ENCODE data around the gene EPHB1. TPM values are rescaled to one million over a fixed set of nuclear protein-coding genes. Genes with fewer than 3 reads are reported as not detected.
A peak's percentile ranks its signal among the peaks of the same experiment; 100 is the strongest.

The EPHB1 gene
- under 0.01 TPM for total RNA-seq

DNA sequence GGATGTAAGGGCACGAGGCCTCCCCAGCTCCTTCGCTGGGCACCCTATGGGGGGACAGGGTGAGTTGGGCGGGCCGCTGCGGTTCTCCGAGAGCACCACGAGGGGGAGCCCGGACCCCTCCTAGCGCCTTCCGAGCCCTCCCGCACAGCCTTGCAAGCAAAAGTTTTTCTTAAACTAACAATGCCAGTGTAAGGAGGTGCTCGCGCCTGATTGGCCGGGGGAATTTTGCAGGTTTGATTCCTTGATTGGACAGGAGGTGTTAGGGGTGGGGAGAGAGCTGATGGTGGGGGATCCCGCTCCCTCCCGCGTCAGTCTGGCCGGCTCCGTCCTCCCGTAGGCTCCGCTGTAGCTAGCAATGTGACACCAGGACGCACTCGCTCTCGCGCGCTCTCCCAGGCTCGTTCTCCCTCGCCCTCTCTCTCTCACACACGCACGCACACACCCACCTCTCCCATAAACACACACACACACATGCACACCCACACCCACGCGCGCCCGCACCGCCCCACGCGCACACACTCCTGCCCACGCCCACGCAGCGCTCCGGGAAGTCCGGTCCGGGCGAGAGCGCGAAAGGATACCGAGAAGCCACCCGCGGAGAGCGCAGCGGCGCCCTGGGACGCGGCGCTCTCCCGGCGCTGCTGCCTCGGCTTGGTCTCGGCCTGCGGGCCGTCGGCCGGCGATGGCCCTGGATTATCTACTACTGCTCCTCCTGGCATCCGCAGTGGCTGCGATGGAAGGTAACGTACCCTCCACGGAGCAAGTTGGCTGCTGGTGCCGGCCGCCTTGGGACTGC, at the start of gene EPHB1:
Gene EPHB1, plus strand, starts transcription at position 311 of the 796 bp plus-strand sequence.
- DNase-seq (ENCODE audit: low read depth in 2 of 3, low spot score in 2 of 3): peak in 2 of 3 donors; percentile 83 to 91

DNA sequence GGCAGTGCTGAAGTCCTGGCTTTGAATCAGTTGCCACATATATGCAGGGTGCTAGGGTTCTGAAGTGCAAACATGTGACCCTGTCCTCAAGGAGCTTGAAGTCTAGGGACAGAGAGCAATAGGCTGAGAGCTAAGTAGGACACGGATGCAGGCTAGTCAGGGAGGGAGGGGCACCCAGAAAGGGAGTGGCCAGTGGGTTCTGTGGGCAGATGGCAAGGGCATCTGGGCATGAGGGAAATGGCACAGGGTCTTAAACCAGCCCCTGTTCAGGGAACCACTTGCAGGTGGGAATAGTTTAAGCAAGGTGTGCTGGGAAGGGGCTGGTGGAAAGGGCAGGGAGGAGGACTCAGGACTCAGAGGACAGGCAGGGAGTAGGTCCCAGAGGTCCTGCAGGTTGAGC, 46.4 kb upstream of the EPHB1 start:
- DNase-seq (ENCODE audit: low read depth in 2 of 3, low spot score in 2 of 3): no peak

DNA sequence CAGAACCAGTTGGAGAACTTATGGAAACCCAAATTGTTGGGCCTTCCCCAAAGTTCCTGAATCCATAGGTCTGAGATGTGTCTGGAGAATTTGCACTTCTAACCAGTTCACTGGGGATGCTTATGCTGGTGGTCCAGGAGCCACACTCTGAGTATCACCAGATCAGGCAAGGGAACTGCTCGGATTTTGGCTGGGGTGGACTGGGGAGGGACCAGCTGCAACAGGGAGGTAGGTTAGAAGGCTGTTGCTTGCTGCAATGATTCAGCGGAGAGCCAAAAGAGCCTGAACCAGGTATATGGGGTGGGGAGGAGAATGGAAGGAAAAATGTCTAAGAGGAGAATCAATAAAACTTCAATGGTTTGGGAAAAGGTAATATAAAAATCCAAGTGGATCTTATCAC, 45.9 kb upstream of the EPHB1 start:
- DNase-seq (ENCODE audit: low read depth in 2 of 3, low spot score in 2 of 3): no peak

DNA sequence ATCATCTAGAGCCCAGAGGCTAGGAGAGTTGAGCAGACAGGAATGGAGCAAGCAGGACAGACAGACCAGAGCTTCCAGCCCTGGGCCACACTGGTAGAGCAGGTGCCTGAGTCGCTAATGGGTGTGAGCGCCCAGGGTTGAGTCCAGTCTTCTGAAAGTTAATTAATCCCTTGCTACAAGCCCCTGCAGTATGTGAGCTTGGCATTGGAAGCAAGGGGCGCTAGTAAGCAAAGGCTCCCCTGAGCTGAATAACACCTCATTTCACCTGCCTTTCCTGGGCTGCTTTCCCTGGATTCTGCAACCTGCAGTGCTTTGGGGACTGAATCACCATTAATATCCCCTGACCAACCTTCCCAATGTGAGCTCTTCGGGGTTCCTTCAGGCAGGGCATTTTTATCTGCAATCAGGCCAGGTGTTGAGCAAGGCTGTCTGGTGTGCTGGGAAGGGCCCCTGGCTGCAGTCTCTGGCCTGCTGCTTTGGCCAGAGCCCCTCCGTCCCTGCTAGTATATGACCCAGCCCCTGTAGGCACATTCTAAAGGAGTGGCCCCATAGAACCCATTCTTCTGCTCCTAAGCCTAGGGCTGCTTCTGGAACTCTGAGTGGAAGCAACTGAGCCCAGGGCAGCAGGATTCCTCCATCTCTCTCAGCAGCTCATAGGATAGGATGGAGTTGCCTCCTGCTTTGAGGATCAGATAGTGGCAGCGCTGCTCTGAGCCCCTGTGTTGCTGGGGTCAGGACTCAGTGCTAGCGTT, 45.1 kb upstream of the EPHB1 start:
- no peak for DNase-seq (ENCODE audit: low read depth in 2 of 3, low spot score in 2 of 3)

DNA sequence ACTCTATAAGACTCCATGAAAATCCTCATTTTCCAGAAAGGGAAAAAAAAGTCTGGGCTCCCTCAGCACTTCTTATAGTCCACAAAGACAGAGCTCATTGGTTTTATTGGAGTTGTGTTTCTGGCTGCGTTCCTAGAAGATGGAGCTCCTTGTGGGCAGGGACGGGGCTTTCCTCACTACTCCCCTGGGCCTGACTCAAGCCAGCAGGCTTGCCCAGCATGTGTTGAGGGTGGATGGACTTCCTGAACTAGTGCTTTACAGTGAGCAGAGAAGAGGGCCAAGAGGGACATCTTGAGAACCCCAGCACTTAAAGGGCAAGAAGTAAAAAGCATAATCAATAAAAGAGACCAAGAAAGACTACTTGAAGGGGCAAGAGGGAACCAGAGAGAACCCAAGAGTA, 43.2 kb upstream of the EPHB1 start:
- DNase-seq (ENCODE audit: low read depth in 2 of 3, low spot score in 2 of 3): no peak

DNA sequence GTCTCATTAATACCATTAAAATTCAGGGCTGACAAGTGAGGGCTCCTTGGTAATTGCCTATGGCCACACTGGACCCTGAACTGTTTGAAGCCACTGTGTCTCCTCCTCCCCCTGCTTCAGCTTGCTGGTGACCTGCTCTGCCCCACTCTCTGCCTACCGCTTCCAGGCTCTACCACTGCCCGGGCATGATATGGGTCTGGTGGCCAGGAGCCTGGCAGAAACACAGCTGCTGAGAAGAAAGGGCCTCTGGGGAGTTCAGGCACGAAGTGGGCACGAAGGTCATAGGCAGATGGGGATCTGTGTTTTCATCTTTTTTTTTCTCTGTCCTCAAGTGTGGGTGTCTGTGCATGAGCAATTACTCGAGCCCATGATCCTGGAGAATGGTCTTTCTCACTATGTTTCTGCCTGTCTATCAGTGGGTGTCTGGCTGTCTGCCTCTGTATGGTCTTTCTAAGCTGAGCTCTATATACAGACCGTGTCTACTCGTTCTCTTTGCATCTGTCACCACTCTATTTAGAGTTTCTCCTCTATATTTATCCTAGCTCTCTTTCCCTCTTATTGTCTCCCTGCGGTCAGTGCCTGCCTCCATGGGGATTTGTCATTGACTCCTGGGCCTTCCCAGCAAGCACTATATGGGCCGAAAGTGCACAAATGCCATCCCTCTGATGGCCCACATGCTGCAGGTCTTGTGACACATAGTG, 42.1 kb upstream of the EPHB1 start:
- no peak for DNase-seq (ENCODE audit: low read depth in 2 of 3, low spot score in 2 of 3)

DNA sequence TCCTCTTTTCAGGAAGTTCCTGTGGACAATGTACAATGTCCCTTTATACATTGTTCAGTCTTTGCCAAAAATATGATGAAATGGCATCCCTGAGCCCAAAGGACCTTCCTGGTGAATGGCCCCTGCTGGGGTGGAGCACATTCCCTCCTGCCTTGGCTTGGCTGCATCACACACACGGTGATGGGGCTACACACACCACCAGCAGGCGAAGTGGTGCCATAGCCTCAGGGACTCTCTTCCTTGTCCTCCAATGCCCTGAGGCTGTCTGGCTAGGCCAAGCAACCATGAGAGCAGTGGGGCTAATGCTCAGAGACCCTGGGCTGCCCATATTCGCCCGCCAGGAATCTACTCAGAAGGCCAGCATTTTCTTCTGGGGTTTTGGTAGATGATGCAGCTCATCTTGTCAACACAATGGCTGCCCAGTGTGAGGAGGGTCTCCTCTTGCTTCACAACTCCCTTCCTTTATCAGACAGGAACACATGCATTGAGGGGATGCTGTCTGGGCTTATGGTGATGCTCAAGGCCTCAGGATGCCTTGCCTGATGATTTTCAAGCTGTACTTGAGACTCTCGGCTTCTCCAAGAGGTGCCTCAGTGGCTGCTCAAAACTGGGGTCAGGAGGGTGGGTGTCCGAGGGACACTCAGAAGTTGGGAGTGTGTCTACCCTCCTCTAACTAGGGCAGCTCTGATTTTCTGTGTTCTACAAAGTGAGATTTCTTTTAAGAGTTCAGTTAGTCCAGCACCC, 40.9 kb upstream of the EPHB1 start:
- no peak for DNase-seq (ENCODE audit: low read depth in 2 of 3, low spot score in 2 of 3)

DNA sequence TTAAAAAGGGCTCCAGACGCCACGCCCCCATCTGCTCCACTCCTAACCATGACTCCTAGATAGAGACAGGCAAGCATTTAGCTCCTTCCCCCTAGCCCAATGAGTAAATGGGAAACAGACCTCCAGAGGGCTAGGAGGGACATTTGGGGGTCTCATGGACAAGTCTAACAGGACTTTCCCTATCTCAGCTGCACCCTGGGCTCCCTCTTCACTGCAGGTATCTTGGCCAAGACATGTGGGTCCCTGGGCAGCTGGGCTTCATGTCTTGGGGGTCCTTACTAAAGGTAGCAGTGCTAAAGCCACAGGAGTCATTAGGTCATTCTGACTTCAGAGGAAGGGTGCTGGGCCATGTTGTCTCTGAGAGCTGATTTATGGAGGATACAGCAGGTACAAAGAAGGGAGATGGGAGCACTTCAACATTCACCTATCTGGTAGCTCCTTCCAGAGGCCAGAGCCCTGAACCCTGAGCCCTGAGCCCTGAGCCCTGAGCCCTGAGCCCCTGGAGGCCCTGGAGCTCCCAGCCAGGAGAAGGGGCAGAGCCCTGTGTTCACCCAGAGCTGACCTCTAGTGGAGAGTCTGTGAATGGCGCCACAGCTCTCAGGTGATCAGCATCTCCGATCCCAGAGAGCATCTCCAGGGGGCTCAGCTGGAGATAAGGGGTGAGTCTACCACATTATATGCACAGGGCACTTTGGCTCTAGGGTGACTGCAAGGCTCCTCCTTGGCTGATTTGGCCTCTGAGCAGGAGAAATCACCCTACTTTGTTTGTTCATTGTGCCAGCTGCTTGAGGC, 40.1 kb upstream of the EPHB1 start:
- DNase-seq (ENCODE audit: low read depth in 2 of 3, low spot score in 2 of 3): peak in 2 of 3 donors; percentile 40 to 66

DNA sequence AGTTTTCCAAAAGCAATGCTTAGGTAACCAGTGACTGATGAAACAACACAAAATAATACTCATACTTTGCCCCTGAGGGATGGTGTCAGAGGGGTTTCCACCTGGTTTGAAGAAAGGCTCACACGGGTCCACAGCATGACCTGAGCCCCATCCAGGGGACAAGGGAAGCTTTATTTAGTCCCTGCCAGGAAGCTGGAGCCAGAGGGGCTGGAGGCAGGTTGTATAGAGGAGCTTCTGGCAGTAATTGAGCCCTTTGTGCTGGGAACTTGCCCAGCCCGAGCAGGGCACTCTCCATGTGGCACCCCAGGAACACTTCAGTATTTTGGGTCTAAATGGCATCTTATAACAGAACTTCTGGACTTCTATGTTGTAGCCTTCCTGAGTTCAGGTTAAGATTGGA, 39.2 kb upstream of the EPHB1 start:
- DNase-seq (ENCODE audit: low read depth in 2 of 3, low spot score in 2 of 3): no peak

DNA sequence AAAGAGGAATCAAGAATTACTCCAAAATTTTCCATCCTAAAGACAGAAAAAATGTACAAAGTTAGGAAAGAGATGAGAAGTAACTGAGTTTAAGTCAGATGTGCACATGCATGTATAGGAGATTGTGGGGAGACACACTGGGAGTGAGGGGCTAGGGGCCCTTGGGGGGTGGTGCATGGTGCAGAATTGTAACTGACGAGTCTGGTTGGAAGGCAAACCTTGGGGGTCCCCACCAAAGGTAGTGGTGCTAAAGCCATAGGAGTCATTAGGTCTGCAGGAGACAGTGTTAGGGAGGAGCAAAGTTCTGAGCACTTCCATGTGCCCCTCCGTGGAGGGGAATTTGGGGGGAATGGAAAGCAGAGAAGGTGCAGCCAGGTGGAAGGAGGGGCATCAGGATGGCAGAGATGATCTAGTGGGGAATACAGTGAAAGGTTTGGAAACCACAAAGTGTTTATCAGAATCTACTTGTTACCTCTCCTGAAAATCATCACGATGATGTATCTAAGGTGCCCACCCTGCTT, 37.5 kb upstream of the EPHB1 start:
- no peak for DNase-seq (ENCODE audit: low read depth in 2 of 3, low spot score in 2 of 3)

DNA sequence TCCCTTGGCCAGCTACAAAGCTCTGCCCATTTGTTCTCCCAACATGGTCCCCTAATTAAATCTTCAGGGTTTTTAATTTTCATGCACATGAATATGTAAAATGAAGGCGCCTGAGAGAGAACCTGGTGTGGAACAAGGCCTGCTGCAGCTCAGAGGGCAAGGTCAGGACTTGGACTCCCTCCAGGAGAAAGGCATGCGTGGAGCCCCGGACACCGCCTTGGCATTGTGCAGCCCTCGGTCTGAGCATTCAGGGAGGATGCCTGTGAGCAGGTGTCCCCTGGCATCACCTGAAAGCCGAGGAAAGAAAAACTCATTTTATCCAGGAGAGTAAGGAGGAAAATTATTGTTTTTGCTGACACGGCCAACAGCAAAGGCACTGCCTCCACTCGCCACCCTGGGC, 33.8 kb upstream of the EPHB1 start:
- DNase-seq (ENCODE audit: low read depth in 2 of 3, low spot score in 2 of 3): no peak

DNA sequence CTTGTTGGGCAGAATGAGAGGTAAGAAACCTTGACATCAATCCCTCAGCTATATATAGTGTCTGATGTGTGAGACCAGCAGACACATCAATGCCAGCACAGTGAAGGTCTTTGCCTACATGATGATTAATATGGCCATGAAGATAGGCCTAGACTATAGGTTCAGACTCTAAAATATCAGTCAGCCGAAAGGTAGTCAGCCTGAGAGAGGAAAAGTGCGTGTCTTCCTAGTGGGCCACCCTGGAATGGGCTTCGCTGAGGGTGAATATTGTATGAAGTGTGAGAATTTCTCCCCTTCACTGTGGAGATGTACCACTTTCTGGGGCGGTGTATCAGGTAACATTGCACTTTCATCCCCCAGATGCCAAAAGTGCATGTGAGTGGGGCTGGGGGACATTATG, 33.0 kb upstream of the EPHB1 start:
- DNase-seq (ENCODE audit: low read depth in 2 of 3, low spot score in 2 of 3): no peak

DNA sequence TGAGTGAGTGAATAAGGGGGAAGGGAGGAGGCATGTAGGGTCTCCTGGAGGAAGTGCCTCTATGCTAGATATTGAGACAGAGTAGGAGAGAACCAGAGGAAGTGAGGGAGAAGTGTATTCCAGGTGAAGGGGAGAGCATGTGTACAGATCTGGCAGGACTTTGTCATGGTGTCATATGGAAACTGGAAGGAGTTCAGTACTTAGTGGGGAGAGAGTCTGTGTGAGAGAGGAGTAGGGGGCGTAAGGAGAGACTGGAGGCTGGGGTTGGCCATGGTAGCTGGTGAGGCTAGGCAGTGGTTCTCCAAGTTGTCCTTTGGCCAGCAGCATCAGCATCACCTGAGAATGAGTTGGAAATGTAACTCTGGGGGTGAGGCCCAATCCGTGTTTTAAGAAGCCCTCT, 29.6 kb upstream of the EPHB1 start:
- no peak for DNase-seq (ENCODE audit: low read depth in 2 of 3, low spot score in 2 of 3)

DNA sequence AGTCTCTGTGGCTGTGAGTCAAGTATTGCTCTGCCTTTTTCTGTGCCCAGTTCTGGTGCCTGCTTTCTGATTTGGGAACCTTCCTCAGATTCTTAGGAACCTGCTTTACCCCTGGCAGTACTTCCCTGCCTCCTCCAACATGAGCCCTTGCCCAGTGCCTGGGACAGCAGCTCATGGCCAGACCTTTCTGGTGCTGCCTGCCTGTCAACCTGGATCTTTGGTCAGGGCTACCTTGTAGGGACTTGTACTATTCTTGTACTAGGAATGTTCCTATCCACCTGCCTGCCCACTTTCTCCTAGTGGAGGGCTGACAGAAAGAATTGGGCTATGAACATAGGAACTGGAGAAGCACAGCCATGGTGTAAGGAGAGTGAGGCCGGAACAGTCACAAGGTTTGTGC, 28.8 kb upstream of the EPHB1 start:
- no peak for DNase-seq (ENCODE audit: low read depth in 2 of 3, low spot score in 2 of 3)

DNA sequence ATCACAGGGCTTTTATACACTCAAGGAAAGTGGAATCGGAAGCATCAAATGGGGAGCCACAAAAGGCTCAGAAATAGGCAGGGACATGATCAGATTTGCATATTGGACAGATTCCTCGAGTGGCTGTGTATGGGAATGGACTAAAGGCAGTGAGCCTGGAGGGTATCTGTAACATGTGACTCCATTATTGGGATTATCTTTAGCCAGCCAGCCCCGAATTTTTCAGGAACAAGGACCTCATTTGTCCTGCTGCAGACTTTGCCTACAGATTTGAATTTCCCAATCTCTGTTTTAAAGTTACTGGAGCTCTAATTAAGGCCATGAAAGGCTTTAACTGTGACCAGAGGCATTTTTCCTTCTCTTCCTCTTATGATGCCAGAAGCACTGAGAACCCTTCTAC, 26.9 kb upstream of the EPHB1 start:
- DNase-seq (ENCODE audit: low read depth in 2 of 3, low spot score in 2 of 3): no peak

DNA sequence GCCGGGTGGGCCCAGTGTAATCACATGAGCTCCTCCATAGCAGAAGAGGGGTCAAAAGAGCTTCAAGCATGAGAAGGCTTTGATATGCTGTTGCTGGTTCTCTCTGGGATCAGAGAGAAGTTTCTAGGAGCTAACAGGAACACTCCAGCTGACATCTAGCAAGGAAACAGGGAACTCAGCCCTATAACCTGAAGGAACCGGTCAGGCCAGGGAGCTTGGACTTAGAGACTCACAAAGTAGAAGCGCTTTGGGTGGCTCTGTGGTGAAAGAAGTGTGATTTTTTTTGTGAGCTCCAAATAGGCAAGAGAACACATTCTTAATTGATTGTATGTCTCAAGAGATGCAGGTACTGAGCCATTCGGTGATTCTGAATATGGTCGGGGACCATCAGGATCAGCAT, 26.2 kb upstream of the EPHB1 start:
- no peak for DNase-seq (ENCODE audit: low read depth in 2 of 3, low spot score in 2 of 3)

DNA sequence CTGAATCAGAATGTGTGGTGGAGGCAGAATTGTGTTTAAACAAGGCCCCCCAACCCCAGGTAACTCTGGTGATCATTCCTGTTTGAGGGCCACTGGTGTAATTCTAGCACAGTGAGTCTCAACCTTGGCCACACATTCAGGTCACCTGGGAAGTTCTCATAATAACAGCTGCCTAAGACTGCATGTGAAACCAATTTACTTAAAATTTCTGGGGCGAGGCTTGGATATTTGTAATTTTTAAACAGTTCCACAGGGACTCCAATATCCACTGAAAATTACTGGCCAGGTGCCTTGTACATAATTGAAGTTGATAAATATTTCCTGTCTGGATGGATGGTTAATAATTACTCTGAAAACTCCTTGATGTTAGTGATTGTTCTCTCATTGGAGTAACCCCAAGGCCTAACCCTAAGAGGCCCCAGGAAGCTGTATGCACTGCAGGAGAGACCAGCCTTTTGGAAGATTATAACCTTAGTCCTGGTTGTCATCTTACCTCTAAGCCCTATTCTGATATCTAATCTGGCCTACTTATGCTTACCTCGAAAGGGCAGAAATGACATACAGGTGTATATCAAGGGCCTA, 25.7 kb upstream of the EPHB1 start:
- no peak for DNase-seq (ENCODE audit: low read depth in 2 of 3, low spot score in 2 of 3)

DNA sequence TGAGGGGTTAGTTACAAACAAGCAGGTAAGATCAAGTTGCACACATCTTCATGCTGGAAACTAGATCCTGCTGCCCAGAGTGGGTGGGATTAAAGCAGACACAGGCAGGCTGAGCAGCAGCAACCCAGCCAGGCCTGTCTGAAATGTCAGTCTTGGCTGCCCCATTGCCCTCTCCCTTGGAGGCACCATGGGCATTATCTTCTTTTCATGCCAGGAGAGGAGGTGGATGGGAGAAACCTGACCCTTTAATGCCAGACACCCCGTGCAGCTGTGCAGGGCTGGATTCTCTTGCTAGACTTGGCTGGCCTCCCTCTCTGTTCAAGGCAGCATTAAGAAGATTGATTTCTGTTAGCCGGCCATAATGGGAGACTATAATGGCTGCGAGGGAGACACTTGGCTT, 23.0 kb upstream of the EPHB1 start:
- DNase-seq (ENCODE audit: low read depth in 2 of 3, low spot score in 2 of 3): no peak

DNA sequence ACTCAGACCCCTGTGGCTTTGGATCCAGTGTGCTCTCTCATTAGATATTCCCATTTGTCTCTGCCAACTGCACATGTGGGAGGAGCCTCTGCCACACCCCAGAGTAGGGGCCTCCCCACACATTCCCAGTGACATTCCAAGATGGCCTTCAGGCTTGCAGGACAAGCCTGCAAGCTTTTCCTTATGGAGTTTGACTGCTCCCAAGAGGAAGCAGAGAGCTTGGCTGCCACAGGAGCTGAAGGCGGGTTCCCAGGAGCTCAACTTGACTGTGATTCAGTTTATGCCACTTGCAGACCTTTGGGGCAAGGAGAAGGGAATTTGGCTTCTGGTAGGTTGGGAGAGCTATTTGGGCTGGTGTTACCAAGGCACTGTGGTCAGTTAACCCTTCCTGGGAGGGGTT, 22.5 kb upstream of the EPHB1 start:
- DNase-seq (ENCODE audit: low read depth in 2 of 3, low spot score in 2 of 3): no peak

DNA sequence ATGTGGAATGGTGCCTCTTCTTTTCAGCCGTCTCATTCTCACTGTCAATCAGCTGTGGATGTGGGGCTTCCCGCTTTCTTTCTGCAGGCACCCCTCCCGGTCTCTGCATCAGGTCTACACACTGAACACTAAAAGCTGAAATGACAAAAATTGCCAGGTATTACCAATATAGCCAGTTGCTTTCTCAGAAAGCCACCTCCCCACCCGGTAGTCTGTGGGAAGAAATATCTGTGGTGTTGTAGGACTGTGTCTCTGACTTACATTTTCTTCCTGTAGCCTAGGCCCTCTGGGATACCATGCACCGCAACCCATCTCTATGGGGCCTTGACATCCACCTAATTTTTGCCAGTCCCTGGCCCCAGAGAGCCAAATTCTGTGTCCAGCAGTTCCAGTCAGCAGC, 19.2 kb upstream of the EPHB1 start:
- DNase-seq (ENCODE audit: low read depth in 2 of 3, low spot score in 2 of 3): no peak
